Measurements from ENCODE around the gene PITPNM2.

- TF ChIP-seq CTCF (IDR thresholded peaks at IDR 0.05) (no peak), POLR2A (IDR thresholded peaks at IDR 0.05) (no peak)
Measured at GRCh38 chr12:123145211-123145610, 5.7 kb downstream of the PITPNM2 start.

Data from lower leg skin (tissue), 3 donors.